Activated CD4-positive, alpha-beta T cell treated with anti-CD3 and anti-CD28 coated beads, Interleukin-2, amount 50 U/mL, for 24 hours (primary cell): ENCODE results near the gene ANKRD36.
A peak's percentile ranks its signal among the peaks of the same experiment; 100 is the strongest.
"Not testable (repeated sequence)": the region's sequence is repeated elsewhere in the genome, so short reads cannot be mapped to it uniquely, and the experiment has no call there.

ENCODE experiments used
- DNase-seq, 2 donors: peaks; one replicate each; pipeline ENCODE4 v3.0.0-alpha.2; 2020; ENCODE audit warnings: low read depth in 1 of 2, low spot score in 1 of 2

The ANKRD36 gene

DNA sequence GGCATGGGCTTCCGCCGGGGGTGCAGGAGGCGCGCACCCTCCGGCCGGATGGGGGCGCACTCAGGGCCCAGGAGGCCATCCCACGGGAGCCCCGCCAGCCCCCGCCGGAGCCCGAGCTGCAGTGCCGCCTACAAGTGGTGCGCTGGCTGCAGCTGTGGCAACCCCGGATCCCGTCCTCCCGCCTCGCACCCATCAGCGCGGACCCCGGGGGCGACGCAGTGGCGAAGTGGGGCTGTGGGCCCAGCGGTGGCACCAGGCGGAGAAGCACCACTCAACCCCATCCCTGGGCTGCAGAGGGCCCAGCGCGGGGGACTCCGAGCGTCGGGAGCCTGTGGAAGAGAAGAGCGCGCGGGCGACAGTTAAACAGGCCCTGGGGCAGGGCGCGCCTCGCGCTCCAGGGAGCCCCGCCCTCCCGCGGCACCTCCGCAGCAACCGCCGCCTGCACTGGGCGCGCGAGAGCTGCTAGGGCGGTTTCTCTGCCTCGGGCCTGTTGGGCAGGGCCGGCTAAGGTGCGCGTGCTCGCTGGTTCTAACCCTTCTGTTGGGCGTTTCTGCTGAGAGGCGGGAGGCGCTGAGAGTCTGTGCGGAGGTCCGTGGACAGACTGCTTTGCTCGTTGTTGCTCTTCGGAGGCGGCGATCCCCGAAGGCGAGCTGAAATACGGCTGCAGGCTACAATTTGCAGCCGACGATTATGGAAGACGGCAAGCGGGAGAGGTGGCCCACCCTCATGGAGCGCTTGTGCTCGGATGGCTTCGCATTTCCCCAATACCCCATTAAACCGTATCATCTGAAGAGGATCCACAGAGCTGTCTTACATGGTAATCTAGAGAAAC is at the start of gene ANKRD36:
ANKRD36 (plus strand) TSS at position 104 of the 832 bp plus-strand sequence; CDS start at position 691, 587 bp downstream.
- DNase-seq = peak; percentile 73 to 77

DNA sequence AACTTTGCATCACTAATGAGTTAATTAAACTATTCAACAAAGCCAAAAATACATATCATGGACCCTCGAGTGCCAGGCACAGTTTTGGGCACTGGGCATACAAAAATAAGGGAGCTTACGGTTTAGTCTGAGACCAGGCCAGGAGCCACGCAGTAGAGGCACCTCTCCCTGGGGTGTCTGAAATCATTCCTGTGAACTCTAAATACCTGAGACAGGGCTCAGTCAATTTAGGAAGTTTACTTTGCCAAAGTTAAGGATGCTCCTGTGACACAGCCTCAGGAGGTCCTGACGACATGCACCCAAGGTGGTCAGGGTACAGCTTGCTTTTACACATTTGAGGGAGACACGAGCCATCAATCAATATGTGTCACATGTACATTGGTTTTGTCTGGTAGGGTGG is 46.9 kb upstream of the ANKRD36 start:
- DNase-seq = not testable (repeated sequence)

DNA sequence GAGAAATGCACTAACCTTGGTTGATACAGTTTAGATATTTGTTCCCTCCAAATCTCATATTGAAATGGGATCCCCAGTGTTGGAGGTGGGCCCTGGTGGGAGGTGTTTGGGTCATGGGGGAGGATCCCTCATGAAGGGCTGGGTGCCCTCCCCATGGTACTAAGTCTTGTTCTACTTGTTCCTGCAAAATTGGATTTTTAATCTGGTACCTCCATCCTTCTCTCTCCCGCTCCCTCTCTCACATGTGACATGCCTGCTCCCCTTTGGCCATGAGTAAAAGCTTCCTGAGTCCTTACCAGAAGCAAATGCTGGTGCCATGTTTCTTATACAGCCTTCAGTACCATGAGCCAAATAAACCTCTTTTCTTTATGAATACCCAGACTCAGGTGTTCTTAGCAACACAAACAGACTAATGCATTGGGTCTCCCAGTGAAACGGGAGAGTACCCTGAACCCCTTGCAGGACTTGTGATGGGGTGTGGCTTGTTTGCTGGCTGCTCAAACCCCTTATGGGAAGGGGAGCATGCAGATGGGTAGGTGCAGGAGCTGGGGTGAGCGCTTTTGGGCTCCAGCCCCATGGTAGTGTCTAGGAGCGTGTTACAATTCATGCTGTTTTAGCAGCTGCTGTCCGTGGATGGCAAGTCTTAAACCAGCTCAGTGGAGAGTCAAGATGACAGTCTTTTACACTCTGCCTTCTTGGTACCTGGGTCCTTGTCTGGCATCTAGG is 45.5 kb upstream of the ANKRD36 start:
- no peak for DNase-seq

DNA sequence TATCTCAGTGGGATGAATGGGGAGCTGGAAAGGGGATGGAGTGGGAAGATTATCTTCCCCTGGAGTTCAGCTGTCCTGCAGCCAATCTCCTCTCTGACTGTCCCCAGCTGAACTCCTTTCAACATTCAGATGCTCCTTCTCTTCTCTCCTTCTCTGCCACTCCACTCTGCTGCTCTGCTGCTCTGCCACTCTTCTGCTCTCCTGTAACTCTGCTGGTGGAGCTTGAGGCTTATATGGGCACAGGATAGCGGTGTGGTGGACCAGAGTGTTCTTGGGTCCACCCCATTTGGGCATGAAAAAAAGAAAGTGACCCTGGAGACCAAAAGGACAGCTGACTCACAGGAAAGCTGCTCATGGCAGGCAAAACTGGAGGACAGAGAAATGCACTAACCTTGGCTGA is 44.9 kb upstream of the ANKRD36 start:
- DNase-seq = no peak

DNA sequence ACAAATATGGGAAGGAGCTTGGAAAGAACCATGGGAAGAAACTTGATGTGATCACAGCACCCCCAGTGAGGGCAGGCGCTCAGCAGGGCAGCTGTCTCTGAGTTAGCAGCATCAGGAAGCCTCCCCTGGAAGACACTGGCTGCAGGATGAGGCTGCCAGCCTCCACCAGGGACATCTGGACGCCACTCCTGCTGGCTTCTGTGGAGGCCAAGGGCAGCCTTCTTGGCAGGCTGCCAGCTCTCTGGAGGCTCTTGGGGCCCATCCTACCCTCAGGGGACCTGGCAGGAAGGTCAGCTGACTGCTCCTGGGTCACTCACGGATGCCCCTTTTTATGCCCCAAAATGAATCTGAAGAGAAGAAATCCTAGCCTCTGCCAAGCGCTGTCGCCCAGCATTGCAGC is 44.2 kb upstream of the ANKRD36 start:
- not testable (repeated sequence) for DNase-seq

DNA sequence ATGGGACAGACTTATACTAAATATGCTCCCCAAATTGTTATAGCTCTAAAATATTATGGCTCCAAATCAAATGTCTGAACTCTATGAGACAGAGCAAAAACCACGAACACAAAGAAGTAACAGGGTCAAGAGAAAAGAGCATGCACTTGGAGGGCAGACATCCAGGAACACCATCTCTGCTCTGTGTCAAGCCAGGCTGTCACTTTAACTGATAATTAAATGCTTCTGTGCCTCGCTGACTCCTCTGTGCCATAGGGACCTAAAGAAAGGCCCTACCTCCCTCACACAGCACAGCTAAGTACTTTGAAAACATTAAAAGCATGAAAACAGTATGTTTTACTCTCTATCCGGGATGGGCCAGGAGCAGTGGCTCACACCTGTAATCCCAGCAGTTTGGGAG is 42.0 kb upstream of the ANKRD36 start:
- not testable (repeated sequence) for DNase-seq

DNA sequence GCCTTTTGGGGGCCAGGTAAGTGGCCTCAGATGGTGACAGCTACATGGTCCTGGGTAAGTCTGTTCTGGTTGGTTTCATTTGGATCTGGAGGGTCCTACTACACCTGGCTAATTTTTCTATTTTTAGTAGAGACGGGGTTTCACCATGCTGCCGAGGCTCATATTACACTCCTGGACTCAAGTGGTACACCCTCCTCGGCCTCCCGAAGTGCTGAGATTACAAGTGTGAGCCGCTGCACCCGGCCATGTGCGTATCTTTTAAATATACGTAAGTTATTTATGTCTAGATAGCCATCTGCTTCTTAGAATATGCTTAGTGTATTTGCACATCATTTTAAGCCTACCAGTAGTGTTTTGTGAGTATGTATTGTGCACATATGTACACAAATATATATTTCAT is 35.7 kb upstream of the ANKRD36 start:
- not testable (repeated sequence) for DNase-seq

DNA sequence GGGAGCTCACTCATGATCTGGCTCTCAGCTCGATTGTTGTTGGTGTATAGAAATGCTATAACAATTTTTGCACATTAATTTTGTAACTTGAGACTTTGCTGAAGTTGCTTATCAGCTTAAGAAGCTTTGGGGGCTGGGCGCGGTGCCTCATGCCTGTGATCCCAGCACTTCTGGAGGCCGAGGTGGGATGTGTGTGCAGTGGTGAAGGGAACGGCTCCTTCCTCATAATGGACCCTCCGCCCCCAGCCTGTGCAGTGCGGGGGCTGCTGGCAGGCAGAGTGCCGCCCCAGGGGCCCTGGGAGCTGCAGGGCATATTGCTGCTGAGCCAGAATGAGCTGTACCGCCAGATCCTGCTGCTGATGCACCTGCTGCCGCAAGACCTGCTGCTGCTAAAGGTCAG is 32.1 kb upstream of the ANKRD36 start:
- DNase-seq = not testable (repeated sequence)

DNA sequence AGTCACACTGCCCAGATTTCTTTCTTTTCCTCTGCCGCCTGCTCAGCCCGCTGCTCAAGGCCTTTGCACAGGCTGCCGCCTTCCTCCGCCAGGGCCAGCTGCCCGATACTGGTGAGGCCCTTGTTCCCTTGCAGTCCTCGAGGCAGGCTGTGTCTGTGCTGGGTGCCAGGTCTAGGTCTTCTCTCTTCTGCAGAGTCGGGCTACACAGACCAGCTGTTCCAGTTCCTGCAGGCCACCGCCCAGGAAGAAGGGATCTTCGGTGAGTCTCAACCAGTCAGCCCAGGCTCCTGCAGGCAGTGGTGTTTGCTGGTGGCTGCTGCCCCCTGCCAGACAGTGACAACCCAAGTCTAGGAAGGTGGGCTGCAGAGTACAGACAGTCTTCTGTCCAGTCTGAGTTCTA is 30.7 kb upstream of the ANKRD36 start:
- DNase-seq = not testable (repeated sequence)

DNA sequence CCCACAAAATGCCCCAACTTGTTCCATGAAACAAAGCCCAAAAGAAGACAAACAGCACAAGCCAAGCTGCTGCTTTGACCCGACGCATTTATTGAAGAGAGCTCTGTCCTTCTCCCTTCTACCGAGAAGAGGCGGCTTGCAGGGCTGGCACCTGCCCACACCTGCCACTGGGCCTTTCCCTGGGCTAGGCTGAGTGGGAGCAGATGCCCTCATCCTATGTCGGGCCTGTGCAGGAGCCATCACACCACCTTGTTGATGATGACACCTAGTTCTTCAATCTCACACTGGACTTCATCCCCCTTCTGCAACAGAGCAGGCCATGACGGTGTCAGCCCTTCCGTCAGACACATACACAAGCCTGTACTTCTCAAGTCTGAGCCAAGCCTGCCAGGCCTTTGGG is 29.4 kb upstream of the ANKRD36 start:
- DNase-seq = not testable (repeated sequence)

DNA sequence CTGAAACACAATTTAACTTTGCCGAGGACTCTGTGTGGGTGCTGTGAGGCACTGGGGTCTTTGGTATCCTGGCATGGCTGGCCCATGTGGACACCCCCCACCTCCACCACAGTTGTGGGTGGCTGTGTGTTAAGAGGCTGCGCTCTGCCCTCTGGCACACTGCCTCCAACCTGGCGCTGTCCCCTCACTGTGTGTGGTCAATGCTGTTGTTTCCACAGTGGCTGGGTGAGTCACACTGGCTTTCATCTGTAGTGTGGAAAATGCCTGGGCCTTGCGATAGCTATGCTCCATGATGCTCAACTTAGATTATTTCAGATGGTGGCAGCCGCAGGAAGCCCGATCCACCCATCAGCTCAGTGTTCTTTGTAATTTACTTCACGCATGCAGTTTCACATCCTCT is 27.9 kb upstream of the ANKRD36 start:
- DNase-seq = not testable (repeated sequence)

DNA sequence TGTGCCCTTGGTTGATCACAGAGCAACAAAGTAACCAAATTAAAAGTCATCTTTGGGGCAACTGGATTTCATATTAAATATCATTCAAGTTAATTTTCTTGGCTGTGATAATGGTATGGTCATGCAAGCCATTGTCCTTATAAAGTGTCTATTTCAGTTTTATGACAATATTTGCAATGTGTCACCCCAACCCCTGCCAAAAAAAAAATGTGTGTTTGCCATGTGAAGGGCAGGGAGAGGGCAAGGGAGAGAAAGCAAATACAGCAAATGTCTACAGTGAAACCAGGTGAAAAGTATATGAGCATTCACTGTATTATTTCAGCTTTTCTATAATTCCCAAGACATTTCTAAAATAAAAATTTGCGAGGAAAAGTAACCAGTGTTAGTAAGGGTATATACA is 24.2 kb upstream of the ANKRD36 start:
- DNase-seq = not testable (repeated sequence)

DNA sequence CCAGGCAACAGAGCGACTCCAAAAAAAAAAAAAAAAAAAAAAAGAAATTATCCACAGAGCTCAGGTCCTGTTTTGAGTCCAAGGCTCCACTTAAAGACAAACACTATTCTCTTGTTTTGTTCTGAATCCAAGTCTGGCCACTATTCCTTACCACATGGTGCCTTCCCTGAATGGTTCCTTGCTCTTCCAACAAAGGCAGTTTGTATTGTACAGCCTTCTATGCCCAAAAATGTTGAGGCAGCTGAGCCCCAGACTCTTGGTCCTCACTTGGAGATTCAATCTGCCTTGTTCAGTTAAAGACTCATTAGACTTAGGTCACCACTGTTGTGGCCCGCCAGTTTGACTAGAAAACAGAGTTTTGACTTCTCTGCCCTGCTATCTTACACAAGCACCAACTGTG is 20.0 kb upstream of the ANKRD36 start:
- DNase-seq = not testable (repeated sequence)

DNA sequence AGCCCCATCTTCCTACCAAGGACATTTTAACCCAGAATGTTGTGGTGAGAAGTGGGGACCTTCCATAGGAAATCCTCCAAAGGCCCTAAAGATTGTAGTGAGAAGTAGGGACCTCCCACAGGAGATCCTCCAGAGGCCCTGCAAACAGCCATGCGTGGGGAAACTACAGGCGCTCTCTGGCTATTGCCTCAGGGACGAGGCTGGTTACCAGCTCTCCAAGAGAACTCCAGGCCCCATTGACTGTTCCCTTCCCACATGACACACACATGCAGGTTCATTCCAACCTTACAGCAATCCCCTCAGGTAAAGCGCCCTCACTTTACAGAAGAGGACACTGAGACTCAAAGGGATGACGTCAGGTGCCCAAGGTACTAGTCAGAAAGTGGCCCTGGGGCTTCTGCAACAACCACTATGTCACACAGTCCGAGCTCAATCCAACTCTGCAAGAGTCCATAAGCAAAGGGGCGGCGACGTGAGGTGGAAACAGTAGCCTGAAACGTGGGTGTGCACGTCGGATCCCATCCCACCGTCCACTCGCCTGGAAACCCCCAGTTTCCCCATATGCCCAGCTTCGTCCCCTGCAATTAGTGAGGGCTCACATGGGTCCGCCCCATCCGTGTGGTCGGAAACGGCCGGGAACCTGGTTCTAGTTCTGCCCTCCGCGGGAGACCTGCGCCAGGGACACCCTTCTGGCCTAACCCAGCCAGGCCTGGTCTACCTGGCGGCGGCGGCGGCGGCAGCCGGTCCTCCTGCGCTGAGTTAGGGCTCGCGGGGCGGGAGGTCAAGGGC is 18.8 kb upstream of the ANKRD36 start:
- DNase-seq = not testable (repeated sequence)

DNA sequence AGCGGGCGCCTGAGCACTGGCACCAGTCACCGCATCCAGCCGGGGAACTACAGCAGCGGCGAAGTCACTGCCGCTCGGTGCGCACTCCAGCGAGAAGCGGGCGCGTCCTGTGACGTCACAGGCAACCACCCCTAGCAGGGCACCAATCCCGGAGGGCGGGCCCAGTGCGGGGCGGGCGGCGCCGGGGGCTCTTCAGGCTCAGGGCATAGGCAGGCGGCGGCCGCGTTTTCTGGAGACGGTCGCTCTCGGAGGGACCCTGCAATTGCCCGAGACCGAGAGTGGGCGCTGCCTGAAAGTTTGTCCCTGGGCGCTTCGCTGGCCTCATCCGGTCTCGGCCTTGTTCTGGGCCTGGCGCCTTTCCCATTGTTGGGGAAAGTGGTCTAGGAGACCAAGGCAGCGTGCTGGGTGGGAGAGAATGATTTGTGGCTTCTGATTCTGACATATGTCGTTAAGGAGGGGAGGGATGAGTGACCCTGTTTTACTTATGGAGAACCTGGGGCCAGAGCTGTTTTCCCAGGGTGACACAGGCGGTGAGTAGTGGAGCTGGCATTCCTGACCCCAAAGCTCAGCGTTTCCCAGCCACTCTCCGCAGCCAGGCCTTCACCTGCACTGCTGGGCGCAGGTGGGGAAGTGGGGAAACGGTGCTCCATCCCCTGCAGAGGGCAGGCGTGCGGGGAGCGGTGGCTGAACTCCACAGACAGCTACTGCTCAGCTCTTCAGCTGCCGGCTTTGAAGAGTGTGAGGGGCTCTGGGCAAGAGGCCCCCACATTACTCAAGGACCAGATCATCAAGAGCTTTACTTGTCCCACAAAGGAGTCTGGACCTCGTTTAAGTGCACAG is 18.0 kb upstream of the ANKRD36 start, which contains the start of gene FAHD2B:
FAHD2B (minus strand) TSS at position 111 of the 840 bp plus-strand sequence. CDS start 3,176 bp downstream, outside the sequence.
- peak; percentile 53 to 78 for DNase-seq

DNA sequence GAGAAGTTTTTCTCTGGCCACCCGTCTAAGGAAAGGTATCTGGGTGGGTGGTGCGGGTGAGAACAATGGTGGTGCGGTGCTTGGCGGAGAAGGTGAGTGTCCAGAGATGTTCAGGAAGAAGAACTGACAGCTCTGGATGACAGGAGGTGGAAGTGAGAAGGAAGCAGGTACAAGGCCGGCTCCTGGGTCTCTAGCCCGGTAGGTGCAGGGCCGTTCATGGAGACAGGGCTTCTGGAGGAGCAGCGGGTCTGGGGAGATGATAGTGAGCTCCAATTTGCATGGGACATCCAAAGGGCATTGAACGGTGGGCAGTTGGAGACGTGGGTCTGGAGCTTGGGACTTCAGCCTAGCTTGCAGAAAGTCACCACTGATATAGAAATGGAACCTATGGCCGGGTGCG is 17.3 kb upstream of the ANKRD36 start:
- no peak for DNase-seq

DNA sequence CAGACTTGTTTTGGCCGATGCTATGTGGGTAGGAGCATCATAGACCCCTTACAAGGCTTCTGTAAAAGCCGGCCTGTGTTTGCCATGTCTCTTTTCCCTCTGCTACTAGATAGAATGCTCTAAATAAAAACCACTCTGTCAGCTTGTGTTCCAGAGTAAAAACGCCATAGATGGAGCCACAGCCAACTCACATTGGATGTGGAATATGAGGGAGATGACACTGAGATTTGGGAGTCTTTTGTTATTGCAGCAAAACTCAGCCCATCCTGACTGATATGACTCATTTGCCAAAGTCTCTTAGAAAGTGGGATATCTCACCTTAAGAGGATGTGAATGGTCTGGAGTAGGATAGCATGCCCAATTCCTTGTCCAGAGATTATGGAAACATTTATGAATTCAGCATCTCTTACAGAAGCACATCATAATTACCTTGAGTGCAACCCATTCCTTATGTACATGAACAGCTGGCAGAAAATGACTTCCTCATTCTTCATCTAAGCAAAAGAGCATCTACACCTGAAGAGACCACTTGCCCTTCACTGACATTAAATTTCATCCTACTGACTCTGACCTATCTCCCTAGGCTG is 14.1 kb upstream of the ANKRD36 start:
- DNase-seq = not testable (repeated sequence)

DNA sequence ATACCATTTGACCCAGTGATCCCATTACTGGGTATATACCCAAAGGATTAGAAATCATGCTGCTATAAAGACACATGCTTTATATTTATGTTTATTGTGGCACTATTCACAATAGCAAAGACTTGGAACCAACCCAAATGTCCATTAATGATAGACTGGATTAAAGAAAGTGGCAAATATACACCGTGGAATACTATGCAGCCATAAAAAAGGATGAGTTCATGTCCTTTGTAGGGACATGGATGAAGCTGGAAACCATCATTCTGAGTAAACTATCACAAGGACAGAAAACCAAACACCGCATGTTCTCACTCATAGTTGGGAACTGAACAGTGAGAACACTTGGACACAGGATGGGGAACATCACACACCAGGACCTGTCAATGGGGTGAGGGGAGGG is 6.1 kb upstream of the ANKRD36 start:
- not testable (repeated sequence) for DNase-seq

DNA sequence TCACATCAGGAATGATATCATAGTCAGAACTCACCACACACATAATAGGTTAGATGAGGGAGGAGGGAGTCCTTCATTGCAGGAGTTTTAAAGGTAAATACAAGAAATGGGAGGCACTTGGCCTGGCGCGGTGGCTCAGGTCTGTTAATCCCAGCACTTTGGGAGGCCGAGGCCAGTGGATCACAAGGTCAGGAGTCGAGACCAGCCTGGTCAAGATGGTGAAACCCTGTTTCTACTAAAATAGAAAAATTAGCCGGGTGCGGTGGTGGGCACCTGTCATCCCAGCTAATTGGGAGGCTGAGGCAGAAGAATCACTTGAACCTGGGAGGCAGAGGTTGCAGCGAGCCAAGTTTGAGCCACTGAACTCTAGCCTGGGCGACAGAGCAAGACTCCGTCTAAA is 1.7 kb upstream of the ANKRD36 start:
- DNase-seq = not testable (repeated sequence)
